PC-9 (cell line): Measurements from ENCODE around the gene PLCH2. TPM values are rescaled to one million over a fixed set of nuclear protein-coding genes. Genes with fewer than 3 reads are reported as not detected.

Source experiments
- BruUV-seq: library from RNA; stranded (reverse); fragments of 400-500 nt; replicated peaks from 2 replicates; lab custom pipeline; 2021; lab: Mats Ljungman, UMichigan
- CTCF ChIA-PET: fragments of 300-600 bp; sonication (Branson Sonifier 250); formaldehyde crosslinking; loops from one replicate; lab custom pipeline; 2022; ENCODE audit warnings: antibody characterized with exemption; lab: Charles Lee
- POLR2A ChIA-PET: fragments of 300-600 bp; sonication (Branson Sonifier 250); formaldehyde crosslinking; loops from one replicate; lab custom pipeline; 2022; ENCODE audit warnings: antibody characterized with exemption; ENCODE audit not compliant: unreplicated experiment; lab: Charles Lee
- DNase-seq, 2 experiments: peaks; one replicate each; pipeline versions ENCODE4 v3.0.0 to v3.0.0-alpha.2; 2015 to 2022; ENCODE audit warnings: mixed read lengths in 1 of 2
- H2AFZ ChIP-seq: fragments of 200-600 bp; sonication (generic); 2 replicates; pipeline ENCODE4 v1.8.1; 2017; ENCODE audit warnings: antibody characterized with exemption
- H3F3A ChIP-seq: fragments of 200-600 bp; sonication (generic); 2 replicates; pipeline ENCODE4 v1.8.1; 2017; ENCODE audit warnings: antibody characterized with exemption, mild to moderate bottlenecking, low read depth; ENCODE audit not compliant: insufficient read depth
- H3K27ac ChIP-seq: fragments of 200-600 bp; sonication (generic); 2 replicates; pipeline ENCODE4 v1.6.1; 2016; ENCODE audit warnings: mixed run types
- H3K27me3 ChIP-seq: fragments of 200-600 bp; sonication (generic); 2 replicates; pipeline ENCODE4 v1.6.1; 2016; ENCODE audit warnings: low read depth, mixed run types; ENCODE audit not compliant: insufficient read depth
- H3K36me3 ChIP-seq: fragments of 200-600 bp; sonication (generic); 2 replicates; pipeline ENCODE4 v1.6.1; 2016; ENCODE audit warnings: low read depth, mixed run types
- H3K4me1 ChIP-seq: fragments of 200-600 bp; sonication (generic); replicated peaks from 2 replicates; pipeline ENCODE4 v1.6.1; 2016; ENCODE audit warnings: mixed run types; ENCODE audit not compliant: insufficient read depth
- H3K4me2 ChIP-seq: fragments of 200-600 bp; sonication (generic); 2 replicates; pipeline ENCODE4 v1.6.1; 2017; ENCODE audit warnings: mixed run types
- H3K4me3 ChIP-seq: fragments of 200-600 bp; sonication (generic); 2 replicates; pipeline ENCODE4 v1.6.1; 2016; ENCODE audit warnings: mixed run types
- H3K79me2 ChIP-seq: fragments of 200-600 bp; sonication (generic); 2 replicates; pipeline ENCODE4 v1.6.1; 2017; ENCODE audit warnings: low read depth, mixed run types
- H3K9me2 ChIP-seq: fragments of 200-600 bp; sonication (generic); 2 replicates; pipeline ENCODE4 v1.8.1; 2017; ENCODE audit warnings: mild to moderate bottlenecking; ENCODE audit not compliant: insufficient read depth
- H3K9me3 ChIP-seq: fragments of 200-600 bp; sonication (generic); 2 replicates; pipeline ENCODE4 v1.8.1; 2016; ENCODE audit warnings: low read depth; ENCODE audit not compliant: insufficient read depth
- H4K20me1 ChIP-seq: fragments of 200-600 bp; sonication (generic); 2 replicates; pipeline ENCODE4 v1.8.1; 2017; ENCODE audit not compliant: insufficient read depth
- EZH2 ChIP-seq: fragments of 200-600 bp; sonication (generic); IDR thresholded peaks from 2 replicates; pipeline ENCODE4 v1.8.0; 2017; ENCODE audit warnings: antibody characterized with exemption, low read depth
- intact Hi-C: fragments of 100-400 bp; cut with micrococcal nuclease; formaldehyde crosslinking; loops from one replicate; pipeline ENCODE4 v1.10.0; 2022; ENCODE audit not compliant: unreplicated experiment
- total RNA-seq: library from RNA; stranded (reverse); gene quantifications from 2 replicates; pipeline ENCODE4 v1.2.3, GENCODE V29; 2021
- TF ChIP-seq, protein P1 (sequence below): fragments of 200-600 bp; sonication (generic); conservative IDR thresholded peaks from 2 replicates; pipeline ENCODE4 v1.6.1; 2017; ENCODE audit warnings: mixed run types, antibody characterized with exemption, mild to moderate bottlenecking, moderate library complexity

Gene PLCH2
- total RNA-seq, 1 experiment from 2014 or later = 0.98 TPM

- intact Hi-C loops = no loop called here
- Histone ChIP-seq H4K20me1 (no peaks in the 10 kb centered on the region), H3K79me2 (no peaks in the 10 kb centered on the region), H3F3A (no peaks in the 10 kb centered on the region), H3K9me2 (no peaks in the 10 kb centered on the region), H3K4me1 (peaks cover 14% of the 10 kb centered on the region), H3K4me3 (no peak overlapping the region), H3K27me3 (peaks cover 37% of the 10 kb centered on the region), H3K27ac (no peak overlapping the region), H3K4me2 (peak overlapping the region; percentile 26), H3K36me3 (no peaks in the 10 kb centered on the region), H3K9me3 (no peaks in the 10 kb centered on the region), H2AFZ (no peak overlapping the region)
- no TSS peak for BruUV-seq
- CTCF ChIA-PET = no interaction called here
- no peak for TF ChIP-seq EZH2
- TF ChIP-seq, protein P1, sequence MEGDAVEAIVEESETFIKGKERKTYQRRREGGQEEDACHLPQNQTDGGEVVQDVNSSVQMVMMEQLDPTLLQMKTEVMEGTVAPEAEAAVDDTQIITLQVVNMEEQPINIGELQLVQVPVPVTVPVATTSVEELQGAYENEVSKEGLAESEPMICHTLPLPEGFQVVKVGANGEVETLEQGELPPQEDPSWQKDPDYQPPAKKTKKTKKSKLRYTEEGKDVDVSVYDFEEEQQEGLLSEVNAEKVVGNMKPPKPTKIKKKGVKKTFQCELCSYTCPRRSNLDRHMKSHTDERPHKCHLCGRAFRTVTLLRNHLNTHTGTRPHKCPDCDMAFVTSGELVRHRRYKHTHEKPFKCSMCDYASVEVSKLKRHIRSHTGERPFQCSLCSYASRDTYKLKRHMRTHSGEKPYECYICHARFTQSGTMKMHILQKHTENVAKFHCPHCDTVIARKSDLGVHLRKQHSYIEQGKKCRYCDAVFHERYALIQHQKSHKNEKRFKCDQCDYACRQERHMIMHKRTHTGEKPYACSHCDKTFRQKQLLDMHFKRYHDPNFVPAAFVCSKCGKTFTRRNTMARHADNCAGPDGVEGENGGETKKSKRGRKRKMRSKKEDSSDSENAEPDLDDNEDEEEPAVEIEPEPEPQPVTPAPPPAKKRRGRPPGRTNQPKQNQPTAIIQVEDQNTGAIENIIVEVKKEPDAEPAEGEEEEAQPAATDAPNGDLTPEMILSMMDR = no peak
- POLR2A ChIA-PET = no interaction called here
- DNase-seq = peak; percentile 46 to 88
These were observed 18.2 kb downstream of the PLCH2 start for GRCh38 chr1:2494323-2494693.

GRCh38 chr1:2495026-2495425 is 18.9 kb downstream of the PLCH2 start:
- POLR2A ChIA-PET = no interaction called here
- Histone ChIP-seq H3K4me2 (0 out of 2 replicates have a peak overlapping the region, but pooled peaks have one; percentile 26), H3K27me3 (peaks cover 33% of the 10 kb centered on the region)

GRCh38 chr1:2495546-2495945 is 19.5 kb downstream of the PLCH2 start:
- no peak for TF ChIP-seq EZH2
- TF ChIP-seq, protein P1 = no peak
- H4K20me1 ChIP-seq = no peaks in the 10 kb centered on the region
- H3K9me2 ChIP-seq = no peaks in the 10 kb centered on the region
- H3K27me3 ChIP-seq = peaks cover 28% of the 10 kb centered on the region
- no peak overlapping the region for H3K4me3 ChIP-seq
- DNase-seq = no peak
- no peaks in the 10 kb centered on the region for H3K79me2 ChIP-seq
- peaks cover 22% of the 10 kb centered on the region for H3K4me1 ChIP-seq
- no peak overlapping the region for H3K4me2 ChIP-seq
- ChIA-PET CTCF (no interaction called here), POLR2A (no interaction called here)
- intact Hi-C loops = no loop called here
- H3K36me3 ChIP-seq = no peaks in the 10 kb centered on the region
- no peak overlapping the region for H3K27ac ChIP-seq
- no peak overlapping the region for H2AFZ ChIP-seq
- H3F3A ChIP-seq = no peaks in the 10 kb centered on the region
- no peaks in the 10 kb centered on the region for H3K9me3 ChIP-seq
- no TSS peak for BruUV-seq

More at GRCh38 chr1:2495026-2495425, 18.9 kb downstream of the PLCH2 start:
- DNase-seq = no peak
- Histone ChIP-seq H3K36me3 (no peaks in the 10 kb centered on the region), H3K4me1 (peaks cover 19% of the 10 kb centered on the region), H3K9me2 (no peaks in the 10 kb centered on the region), H3F3A (no peaks in the 10 kb centered on the region), H3K27ac (no peak overlapping the region), H2AFZ (no peak overlapping the region), H3K9me3 (no peaks in the 10 kb centered on the region), H3K4me3 (no peak overlapping the region), H4K20me1 (no peaks in the 10 kb centered on the region), H3K79me2 (no peaks in the 10 kb centered on the region)
- no peak for TF ChIP-seq EZH2
- TF ChIP-seq, protein P1 = no peak
- intact Hi-C loops = no loop called here
- no TSS peak for BruUV-seq
- CTCF ChIA-PET = no interaction called here
